Transverse colon (tissue), 4 donors: Measurements from ENCODE around the gene TFIP11.

Source experiments
- POLR2A ChIP-seq: fragments of 450-650 bp; IDR thresholded peaks from one replicate; pipeline ENCODE4 v1.6.1; 2016; ENCODE audit warnings: antibody characterized with exemption, mild to moderate bottlenecking, moderate library complexity
- POLR2AphosphoS5 ChIP-seq, 3 donors: sonication (generic); formaldehyde crosslinking; IDR thresholded peaks; one replicate each; pipeline ENCODE4 v1.6.1; 2016; ENCODE audit warnings: antibody characterized with exemption in 3 of 3
- TF ChIP-seq, protein P1 (sequence below), 5 experiments: fragments of 200-600 bp in 3 of 5; fragments of 450-650 bp in 2 of 5; sonication (generic) in 3 of 5; IDR thresholded peaks; 1 replicate in 2 of 5; 2 replicates in 3 of 5; pipeline ENCODE4 v1.5.1; 2016 to 2017; ENCODE audit warnings: antibody characterized with exemption in 5 of 5, inconsistent platforms in 3 of 5, mild to moderate bottlenecking in 2 of 5, moderate library complexity in 1 of 5

DNA sequence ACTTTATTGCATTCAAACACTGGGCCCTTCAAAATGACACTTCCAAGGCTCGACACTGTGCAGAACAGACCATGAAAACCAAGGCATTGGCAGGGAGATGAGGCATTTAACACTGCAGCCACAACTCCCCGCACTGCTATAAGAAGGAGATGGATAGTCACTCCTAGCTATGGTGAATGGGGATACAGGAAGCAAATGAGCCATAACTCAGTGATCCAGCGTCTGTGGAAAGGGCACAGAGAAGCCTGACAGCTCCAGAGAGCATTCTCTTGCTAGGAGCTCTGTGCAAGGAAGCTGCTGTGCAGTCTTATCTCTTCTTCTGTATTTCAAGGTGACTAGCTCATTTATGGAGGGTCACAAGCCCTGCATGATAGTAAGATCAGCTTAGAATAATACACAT is 49.6 kb downstream of the TFIP11 start:
- TF ChIP-seq, protein P1, sequence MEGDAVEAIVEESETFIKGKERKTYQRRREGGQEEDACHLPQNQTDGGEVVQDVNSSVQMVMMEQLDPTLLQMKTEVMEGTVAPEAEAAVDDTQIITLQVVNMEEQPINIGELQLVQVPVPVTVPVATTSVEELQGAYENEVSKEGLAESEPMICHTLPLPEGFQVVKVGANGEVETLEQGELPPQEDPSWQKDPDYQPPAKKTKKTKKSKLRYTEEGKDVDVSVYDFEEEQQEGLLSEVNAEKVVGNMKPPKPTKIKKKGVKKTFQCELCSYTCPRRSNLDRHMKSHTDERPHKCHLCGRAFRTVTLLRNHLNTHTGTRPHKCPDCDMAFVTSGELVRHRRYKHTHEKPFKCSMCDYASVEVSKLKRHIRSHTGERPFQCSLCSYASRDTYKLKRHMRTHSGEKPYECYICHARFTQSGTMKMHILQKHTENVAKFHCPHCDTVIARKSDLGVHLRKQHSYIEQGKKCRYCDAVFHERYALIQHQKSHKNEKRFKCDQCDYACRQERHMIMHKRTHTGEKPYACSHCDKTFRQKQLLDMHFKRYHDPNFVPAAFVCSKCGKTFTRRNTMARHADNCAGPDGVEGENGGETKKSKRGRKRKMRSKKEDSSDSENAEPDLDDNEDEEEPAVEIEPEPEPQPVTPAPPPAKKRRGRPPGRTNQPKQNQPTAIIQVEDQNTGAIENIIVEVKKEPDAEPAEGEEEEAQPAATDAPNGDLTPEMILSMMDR (IDR thresholded peaks at IDR 0.05): no peak
- TF ChIP-seq POLR2AphosphoS5 (IDR thresholded peaks at IDR 0.05) (no peak), POLR2A (no peak)
